Body of pancreas (tissue), 4 donors: ENCODE measurements around the gene STIM1.

ENCODE experiments used
- POLR2A ChIP-seq, 3 donors: fragments of 450-650 bp; IDR thresholded peaks; one replicate each; pipeline ENCODE4 v1.6.1; 2016; ENCODE audit warnings: antibody characterized with exemption in 3 of 3, mild to moderate bottlenecking in 2 of 3
- TF ChIP-seq, protein P1 (sequence below), 7 experiments: fragments of 450-650 bp in 4 of 7; fragments of 200-600 bp in 3 of 7; sonication (generic) in 3 of 7; IDR thresholded peaks; one replicate each; pipeline ENCODE4 v1.5.1; 2016 to 2019; ENCODE audit warnings: antibody characterized with exemption in 7 of 7

DNA sequence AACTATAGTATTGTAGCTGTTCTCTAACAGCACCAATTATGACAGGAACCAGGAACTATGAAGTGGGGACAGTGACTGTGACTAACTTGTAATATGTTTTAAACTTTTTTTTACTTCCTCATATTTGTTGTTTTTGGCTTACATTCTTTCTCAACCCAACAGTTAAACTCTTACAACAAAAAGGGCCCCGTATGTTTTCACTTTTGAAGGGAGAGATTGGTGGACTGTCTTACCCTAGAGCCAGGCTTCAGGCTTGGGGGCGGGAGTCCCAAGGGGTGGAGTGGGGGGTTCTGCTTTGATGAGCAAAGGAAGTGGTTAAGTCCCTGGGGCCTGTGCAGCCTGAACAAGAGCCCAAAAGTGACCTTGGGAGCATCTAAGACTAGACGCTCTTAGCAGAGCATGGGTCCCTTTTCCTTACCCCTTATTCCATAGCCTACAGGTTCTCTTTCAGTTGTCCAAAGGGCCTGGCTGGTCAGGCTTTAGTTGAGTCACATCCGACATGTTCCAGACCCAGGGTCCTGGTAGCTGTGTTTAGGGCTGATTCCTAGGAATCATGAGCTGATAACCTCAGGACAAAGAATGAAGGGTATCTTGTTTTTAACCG lies 38.8 kb downstream of the STIM1 start:
- TF ChIP-seq, protein P1, sequence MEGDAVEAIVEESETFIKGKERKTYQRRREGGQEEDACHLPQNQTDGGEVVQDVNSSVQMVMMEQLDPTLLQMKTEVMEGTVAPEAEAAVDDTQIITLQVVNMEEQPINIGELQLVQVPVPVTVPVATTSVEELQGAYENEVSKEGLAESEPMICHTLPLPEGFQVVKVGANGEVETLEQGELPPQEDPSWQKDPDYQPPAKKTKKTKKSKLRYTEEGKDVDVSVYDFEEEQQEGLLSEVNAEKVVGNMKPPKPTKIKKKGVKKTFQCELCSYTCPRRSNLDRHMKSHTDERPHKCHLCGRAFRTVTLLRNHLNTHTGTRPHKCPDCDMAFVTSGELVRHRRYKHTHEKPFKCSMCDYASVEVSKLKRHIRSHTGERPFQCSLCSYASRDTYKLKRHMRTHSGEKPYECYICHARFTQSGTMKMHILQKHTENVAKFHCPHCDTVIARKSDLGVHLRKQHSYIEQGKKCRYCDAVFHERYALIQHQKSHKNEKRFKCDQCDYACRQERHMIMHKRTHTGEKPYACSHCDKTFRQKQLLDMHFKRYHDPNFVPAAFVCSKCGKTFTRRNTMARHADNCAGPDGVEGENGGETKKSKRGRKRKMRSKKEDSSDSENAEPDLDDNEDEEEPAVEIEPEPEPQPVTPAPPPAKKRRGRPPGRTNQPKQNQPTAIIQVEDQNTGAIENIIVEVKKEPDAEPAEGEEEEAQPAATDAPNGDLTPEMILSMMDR (IDR thresholded peaks at IDR 0.05) = no peak
- no peak for TF ChIP-seq POLR2A (IDR thresholded peaks at IDR 0.05)
